ENCODE measurements around the gene CADM2. TPM values are rescaled to one million over a fixed set of nuclear protein-coding genes. Genes with fewer than 3 reads are reported as not detected.

The CADM2 gene
- total RNA-seq, 1 experiment from 2014 or later, result 10.9 TPM

- H3K27ac ChIP-seq (ENCODE audit: insufficient read length, low read depth, low read length), result no peak overlapping the region
- H2AFZ ChIP-seq (ENCODE audit: low read length), result no peak overlapping the region
- no peak overlapping the region for H3K9ac ChIP-seq (ENCODE audit: extremely low read depth, insufficient read length, low read length)
- H3K9me3 ChIP-seq (ENCODE audit: control insufficient read depth, low read depth, low read length), result no peaks in the 10 kb centered on the region
- no peak for TF ChIP-seq CTCF (conservative IDR thresholded peaks at IDR 0.05)
- no peak overlapping the region for H3K4me2 ChIP-seq (ENCODE audit: insufficient read depth, insufficient read length, low read length)
- H3K18ac ChIP-seq (ENCODE audit: insufficient read length, low read depth, low read length), result no peak overlapping the region
- Mint-ChIP-seq H3K36me3 (ENCODE audit: insufficient read depth in 1 of 3, low read depth in 3 of 3) (peaks cover 0 to 10% (median 0%) of the 10 kb centered on the region in 3 experiments; a peak in 3 of 7 replicates), H3K4me1 (no peaks in the 10 kb centered on the region), H3K27me3 (ENCODE audit: low read depth) (no peaks in the 10 kb centered on the region), H3K27ac (no peak overlapping the region), H3K9me3 (peaks cover 0 to 4% of the 10 kb centered on the region in 2 experiments; a peak in 1 of 5 replicates), H3K4me3 (no peak overlapping the region)
- H3K14ac ChIP-seq (ENCODE audit: insufficient read depth, low read length), result no peak overlapping the region
- no peaks in the 10 kb centered on the region for H3K79me1 ChIP-seq (ENCODE audit: insufficient read depth, low read depth, low read length, poor library complexity, severe bottlenecking)
- H4K91ac ChIP-seq (ENCODE audit: insufficient read length, low read depth, low read length), result no peak overlapping the region
- DNase-seq, result no peak
- H3K4ac ChIP-seq (ENCODE audit: low read depth, low read length), result no peak overlapping the region
- H3K4me1 ChIP-seq (ENCODE audit: insufficient read depth, low read length), result no peaks in the 10 kb centered on the region
- no peaks in the 10 kb centered on the region for H4K20me1 ChIP-seq (ENCODE audit: control insufficient read depth, insufficient read depth, insufficient read length)
- no peak overlapping the region for H3K23ac ChIP-seq (ENCODE audit: insufficient read length, low read depth, low read length)
- no peaks in the 10 kb centered on the region for H3K23me2 ChIP-seq (ENCODE audit: insufficient read length, low read depth, low read length, poor library complexity, severe bottlenecking)
- no peak overlapping the region for H2BK5ac ChIP-seq (ENCODE audit: insufficient read length, low read length)
- no peaks in the 10 kb centered on the region for H3K79me2 ChIP-seq (ENCODE audit: insufficient read depth, low read length)
- no peak overlapping the region for H3T11ph ChIP-seq (ENCODE audit: low read length)
- H4K8ac ChIP-seq (replicated peaks; ENCODE audit: insufficient read length, low read depth, low read length), result no peak overlapping the region
- no peak overlapping the region for H2BK15ac ChIP-seq (ENCODE audit: low read depth, low read length)
- no peak overlapping the region for H2AK5ac ChIP-seq (ENCODE audit: insufficient read length, low read length)
- H2BK12ac ChIP-seq (ENCODE audit: insufficient read length, low read depth, low read length), result no peak overlapping the region
- no peak overlapping the region for H4K5ac ChIP-seq (ENCODE audit: insufficient read length, low read depth, low read length)
- no peak overlapping the region for H3K56ac ChIP-seq (ENCODE audit: insufficient read length, low read depth, low read length)
- no peak overlapping the region for H2BK120ac ChIP-seq (ENCODE audit: low read depth, low read length, poor library complexity, severe bottlenecking)
- H2BK20ac ChIP-seq (ENCODE audit: low read depth, low read length, poor library complexity, severe bottlenecking), result no peak overlapping the region
- H3K27me3 ChIP-seq (ENCODE audit: insufficient read depth, low read length), result no peaks in the 10 kb centered on the region
Measured at GRCh38 chr3:85516146-85516545, 557.4 kb downstream of the CADM2 start.

Measured in H9 (cell line).